HG02759 (cell line): ENCODE data around the gene SEC14L5.

Experiments used
- ATAC-seq: cut with Tn5 transposase; IDR thresholded peaks from one replicate; pipeline ENCODE4 v1.9.1; 2021; ENCODE audit warnings: mild to moderate bottlenecking, moderate library complexity; ENCODE audit not compliant: unreplicated experiment

The SEC14L5 gene

DNA sequence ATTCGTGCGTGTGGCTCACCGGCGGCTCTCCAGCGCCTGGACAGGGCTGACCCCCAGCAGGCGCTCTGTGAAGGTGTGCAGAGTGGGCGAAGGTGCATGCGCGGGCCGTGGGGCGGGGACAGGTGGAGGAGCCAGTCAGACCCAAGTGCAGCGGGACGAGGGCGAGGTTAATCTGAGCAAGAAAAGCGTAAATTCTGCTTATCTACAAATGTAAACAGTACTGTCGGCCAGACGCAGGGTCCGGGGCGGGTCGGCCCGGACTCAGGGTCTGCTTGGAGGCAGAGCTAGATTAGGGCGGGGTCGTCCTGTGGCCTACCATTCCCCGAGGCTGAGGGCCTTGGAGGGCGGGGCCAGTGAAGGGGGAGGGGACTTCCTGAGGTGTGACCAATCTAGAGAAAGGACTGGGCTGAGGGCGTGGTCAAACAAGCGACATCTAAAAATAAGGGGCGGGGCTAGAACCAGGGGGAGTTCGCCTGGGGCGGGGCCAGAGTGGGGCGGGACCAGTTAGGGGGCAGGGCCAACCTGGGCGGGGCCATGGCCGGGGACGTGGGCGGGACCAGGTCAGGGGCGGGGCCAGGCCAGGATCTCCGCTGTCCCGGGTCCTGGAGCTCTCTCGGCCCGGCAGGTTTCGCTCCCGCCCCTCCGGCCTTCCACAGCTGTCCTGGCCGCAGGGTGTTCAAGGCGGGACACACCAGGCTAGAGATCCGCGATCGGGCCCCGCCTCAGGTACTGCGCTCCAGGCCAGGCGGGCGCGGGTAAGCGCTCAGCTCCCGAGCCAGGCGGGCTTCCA is at the start of gene SEC14L5:
SEC14L5 (plus strand) TSS at position 611 of the 790 bp plus-strand sequence. CDS start 994 bp downstream, outside the sequence.
- ATAC-seq: peak; percentile 77

DNA sequence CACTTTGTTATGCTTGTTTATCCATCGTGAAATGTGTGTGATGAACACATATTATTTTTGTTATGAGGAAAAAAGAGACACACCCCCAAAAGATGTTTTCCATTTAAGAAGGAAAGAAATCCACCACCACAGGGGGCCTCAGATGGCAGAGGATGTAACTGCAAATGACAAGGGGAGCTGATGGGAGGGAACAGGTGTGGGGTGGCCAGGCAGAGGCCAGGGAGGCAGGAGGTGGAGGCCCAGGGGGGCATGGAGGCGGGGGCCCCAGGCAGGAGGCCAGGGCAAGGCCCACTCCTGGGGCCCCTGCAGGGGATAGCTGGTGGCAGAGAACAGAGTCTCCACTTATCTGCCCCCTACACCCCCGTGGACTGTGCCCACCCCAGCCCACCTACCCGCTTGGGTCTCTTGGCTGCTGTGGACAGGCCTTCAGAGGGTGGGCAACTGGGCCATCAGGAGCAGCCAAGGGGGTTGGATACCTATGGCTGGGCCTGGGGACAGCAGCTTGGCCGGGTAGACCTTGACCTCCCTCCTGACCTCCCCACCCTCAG is 49.2 kb upstream of the SEC14L5 start:
- no peak for ATAC-seq

DNA sequence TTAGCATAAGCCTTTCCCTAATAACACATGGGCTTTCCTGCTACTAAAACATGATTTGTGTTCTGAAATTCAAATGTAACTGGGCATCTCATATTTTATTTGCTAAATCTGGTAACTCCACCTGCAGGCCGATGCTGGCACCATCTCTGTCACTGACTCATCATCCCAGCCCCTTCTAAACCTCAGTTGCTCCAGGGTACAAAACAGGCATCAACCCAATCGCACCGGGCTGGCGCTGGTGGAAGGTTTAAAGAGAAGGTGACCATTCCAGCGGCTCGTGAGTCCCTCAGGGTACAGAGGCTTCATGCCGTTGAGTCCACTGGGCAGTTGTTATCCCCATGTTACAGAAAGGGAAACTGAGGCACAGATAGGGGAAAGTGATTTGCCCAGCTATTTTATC is 48.3 kb upstream of the SEC14L5 start:
- ATAC-seq: no peak

DNA sequence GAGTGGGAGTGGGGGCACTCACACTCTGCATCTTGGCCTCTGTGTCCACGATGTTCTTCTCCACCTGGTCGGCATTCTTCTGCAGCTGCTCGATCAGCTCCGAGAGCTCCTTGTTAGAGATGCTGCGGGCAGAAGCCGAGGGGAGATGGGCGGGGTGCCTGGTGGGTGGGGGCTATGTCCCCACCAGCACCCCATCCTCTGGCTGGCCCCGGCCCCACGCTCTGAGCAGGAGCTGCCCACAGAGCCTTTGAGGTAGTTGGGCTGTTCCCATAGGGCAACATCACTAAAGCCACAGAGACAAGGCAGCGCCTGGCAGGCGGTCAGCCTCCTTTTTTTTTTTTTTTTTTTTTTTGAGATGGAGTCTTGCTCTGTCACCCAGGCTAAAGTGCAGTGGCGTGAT is 47.3 kb upstream of the SEC14L5 start:
- no peak for ATAC-seq

DNA sequence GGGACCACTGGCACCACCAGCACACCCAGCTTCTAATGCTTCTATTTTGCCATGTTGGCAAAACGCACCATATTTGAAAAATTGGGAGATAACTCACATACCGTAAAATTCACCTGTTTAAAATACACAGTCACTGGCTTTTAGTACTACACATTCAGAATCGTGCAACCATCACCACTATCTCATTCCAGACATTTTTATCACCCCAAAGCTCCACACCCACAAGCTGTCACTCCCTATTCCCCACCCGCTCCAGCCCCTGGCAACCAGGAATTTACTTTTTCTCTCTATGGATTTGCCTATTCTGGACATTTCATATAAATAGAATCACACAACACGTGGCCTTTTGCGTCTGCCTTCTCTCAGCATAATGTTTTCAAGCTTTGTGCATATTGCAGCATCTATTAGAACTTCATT is 46.2 kb upstream of the SEC14L5 start:
- no peak for ATAC-seq

DNA sequence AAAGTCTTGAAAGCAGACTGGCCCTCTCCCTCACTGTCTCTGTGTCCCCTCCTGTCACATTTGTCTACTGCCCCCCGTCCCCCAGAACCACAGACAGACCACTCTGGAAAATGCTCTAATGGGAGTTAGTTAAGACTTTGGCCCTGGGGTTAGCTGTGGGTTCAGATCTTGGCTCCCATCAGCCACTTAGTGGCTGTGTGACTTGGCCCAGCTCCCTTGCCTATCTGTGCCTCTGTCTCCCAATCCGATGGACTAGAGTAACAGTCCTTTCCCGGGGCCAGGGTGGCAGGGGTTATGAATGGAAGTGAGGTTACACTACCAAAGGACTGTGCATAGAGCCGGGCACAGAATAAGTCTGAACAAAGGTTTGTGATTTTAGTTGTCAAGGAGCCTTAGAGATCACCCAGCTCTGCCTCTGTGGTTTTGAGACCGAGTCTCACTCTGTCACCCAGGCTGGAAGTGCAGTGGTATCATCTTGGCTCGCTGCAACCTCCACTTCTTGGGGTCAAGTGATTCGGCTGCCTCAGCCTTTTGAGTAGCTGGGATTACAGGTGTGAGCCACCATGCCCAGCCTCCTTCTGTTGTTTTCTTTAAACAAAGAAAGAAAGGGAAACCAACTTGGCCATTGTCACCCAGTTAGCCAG is 44.9 kb upstream of the SEC14L5 start:
- ATAC-seq: no peak

DNA sequence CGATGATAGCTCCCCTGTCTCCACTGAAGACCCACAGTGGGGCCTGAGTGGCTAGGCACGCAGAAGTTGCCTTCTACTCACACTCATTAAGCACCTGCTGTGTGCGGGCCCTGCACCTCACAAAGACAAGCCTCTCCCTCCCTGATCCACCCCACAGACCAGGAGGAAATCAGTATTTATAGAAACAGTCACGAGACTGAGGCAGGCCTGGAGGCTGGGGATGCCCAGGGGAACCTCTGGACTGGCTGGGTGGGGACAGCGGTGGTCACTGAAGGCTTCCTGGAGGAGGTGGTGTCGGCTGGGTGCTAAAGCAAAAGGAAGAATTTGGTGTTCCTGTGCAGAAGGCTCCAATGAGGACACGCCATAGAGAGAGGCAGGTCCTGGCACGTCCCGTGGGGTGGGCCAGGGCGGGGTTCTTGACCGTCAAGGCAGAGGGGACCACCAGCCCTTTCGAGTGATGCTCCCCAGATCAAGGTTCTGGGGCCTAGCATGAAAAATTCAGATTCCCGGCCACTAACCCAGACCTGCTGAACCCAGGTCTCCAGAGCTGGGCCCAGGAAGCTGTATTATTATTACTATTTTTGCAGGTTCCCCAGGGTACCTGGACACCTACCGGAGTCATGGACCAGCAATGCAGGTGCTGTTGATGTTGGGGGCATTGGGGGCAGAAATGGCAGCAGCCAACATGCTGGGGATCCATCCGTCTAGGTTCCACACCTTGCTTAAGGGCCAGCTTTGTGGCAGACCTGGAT is 44.2 kb upstream of the SEC14L5 start:
- no peak for ATAC-seq

DNA sequence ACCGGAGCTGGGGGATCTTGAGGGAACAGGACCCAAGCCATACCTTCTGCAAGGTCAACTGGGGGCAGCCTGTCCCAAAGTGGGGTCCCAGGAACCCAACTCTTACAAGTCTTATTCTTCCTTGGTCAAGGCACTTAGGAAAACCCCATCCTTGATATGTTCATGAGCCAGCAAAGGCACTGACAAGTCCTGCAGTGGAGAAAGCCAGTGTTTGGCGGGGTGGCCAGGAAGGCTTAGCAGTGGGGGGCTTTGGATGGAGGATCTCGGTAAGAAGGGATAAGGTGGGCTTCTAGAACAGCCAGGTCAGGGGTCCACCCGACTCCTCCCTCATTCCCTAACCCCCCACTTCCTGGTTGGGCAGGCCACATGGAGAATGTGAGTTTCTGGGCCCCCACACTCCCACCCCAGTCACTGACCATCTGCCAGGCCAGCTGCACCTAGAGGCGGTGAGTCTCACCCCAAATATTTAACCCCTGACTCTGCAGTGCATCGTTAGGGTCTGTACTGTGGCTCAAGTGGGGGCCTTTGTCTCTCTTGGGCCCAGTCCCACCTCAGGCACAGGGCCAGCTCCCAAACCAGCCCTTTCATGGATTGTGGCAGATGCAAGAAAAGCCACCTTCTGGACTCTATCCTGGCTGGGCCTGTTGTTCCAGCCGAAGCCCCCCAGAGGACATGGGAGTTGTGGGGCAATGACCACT is 43.5 kb upstream of the SEC14L5 start:
- no peak for ATAC-seq

DNA sequence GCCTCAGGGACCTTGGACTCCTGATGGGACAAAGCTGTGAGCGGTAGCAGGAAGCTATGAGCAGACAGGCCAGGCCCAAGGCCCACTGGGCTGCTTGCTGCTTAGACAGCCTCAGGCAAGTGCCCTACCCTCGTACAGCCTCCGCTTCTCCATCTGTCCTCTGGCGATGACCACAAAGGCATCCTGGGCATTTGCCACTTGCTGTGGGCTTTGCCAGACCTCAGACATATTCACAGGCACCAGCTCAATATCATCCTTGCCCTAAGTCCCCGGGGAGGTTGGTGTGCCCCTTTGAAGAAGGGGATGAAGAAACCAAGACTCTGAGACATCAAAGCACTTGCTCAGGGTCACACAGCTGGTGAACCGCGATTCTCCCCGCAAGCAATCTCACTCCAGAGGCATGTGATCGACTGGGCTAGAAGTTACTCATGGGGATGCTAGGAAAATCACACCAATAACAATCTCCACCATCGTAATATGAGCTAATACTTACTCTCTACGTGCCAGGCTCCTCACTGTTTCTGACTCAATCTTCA is 42.8 kb upstream of the SEC14L5 start:
- ATAC-seq: no peak

DNA sequence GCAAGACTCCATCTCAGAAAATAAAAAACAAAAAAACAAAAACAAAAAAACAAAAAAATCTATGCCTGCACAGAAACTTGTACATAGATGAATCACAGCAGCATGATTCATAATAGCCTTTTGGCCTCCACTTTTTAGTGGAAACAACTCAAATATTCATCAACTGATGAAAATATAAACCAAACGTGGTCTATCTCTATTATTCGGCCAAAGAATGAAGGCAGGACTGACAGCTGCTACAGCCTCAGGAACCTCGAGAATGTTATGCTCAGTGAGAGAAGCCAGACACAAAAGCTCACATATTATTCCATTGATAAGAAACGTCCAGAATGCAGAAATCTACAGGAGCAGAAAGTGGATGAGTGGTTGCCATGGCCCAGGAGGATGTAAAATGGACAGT is 41.0 kb upstream of the SEC14L5 start:
- no peak for ATAC-seq

DNA sequence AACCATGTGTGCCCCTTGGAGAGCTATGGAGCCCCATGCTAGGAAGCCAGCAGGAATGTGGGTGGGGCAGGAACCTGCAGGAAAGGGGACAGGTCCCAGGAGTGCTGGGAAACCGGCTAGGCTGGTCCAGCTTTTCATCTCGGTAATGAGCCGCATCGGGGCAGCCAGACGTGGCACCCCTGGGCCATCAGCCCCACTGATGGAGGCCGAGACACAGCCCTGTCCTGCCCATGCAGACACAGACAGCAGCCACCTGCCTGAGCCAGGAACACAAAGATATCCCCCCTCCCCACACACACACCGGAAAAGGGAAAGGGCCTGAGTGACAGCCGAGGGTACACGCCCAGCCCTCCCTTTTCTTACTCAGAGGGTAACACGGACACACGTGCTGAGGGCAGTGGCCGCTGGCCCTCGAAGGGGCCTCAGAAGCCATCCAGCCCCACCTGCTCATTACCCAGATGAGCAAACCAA is 39.3 kb upstream of the SEC14L5 start:
- no peak for ATAC-seq

DNA sequence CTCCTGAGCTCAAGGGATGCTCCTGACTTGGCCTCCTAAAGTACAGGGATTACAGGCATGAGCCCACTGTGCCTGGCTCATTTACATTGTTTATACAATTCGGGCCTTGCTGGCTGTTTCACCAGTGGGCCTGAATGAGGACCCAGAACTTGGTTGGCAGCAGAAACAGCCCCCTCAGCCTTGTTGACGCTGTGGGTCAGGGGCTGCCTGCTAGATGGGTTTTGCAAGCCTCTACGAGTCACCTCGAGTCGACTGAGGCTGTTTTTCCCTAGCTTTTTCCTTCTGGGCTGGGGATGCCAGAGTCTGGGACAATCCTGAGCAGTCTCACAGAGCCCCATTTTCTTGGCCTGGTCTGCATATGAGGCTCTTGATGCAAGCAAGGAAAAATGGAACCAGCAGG is 37.3 kb upstream of the SEC14L5 start:
- ATAC-seq: no peak

DNA sequence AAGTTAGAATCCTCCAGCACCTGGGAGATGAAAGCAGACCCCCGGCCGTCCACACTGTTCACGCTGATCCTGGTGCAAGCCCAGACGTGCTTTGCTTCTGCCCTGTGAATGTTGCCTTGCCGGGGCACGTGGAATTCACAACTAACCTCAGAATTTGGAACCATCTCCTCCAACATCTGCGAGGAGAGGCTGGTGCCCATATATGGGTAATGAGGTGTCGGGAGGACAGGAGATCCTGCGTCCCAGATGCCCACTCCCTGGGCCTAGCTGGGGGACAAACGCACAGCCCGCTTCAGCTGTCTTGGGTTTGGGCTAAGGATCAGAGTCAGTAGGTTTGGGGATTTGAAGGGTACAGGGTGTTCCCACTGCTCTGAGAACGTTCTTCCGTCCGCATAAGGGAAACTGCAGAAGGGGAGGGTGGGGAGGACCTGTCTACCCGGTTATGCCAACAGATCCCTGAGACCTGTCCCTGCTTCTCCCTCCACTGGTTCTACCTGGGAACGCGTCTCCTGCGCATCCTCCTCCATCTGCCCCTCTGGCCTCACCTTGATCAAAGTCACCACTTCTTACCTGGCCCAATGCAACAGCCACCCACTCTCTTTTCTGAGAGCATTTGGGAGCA is 35.3 kb upstream of the SEC14L5 start:
- ATAC-seq: no peak

DNA sequence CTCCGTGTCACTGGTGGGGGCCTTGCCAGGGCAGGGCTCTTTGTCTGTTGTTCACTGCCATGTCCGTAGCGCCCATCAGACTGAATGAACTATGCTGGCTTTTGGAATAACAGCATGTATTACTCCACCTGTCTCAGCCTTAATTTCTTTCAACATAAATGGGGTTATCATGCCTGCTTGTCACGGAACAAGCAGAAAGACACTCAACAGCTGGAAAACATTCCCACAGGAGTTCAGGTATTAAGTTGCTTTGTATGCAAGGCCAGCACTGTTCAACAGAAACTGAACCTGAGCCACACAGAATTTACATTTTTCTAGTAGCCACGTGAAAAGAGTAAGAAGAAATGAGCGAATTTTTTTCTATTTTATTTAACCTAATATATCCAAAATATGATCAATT is 34.3 kb upstream of the SEC14L5 start:
- ATAC-seq: no peak

DNA sequence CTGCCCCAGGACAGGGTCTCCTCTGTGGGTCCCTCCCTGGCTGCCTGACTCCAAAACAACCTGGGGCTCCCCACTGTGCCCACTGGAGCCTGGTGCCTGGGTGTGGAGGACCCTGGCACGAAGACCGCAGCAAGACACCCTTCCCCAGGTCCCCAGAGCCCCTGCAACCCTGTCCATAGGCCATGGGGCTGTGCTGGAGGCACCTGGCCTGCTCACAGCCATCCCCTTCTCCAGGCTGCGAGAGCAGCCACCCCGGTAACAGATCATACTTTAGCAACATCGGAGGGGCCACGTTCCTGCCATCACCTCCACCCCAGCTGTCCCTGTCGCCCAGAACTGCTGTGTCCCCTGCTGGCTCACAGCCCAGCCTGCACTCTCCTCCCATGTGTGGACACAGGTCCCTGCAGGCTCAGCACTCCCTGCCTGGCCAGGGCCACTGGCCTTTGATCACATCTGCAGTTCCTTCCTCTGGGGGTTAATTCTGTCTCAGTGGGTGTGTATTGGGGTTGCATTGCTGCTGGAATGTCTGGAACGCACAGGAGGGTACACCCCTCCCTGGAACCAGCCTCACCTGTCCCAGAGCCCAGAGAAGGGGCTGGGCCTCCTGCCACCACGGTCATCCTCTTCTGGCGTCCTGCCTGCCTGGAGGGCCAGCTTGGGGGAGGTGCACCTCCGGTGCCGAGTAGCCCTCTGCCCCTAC is 33.4 kb upstream of the SEC14L5 start:
- ATAC-seq: no peak

DNA sequence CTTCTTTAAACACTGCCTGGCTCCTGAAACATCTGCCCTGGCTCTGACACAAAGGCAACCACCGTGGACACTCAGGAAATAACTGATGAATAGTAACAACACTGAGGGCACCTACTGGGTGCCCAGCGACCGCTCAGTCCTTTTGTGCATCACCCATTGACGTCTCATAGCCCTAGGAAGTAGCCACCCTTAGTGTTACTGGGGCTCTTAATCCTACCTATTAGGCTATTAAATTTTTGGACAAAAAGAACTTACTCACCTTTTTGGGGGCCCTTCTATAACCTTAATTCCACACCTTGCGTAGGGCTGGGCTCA is 32.9 kb upstream of the SEC14L5 start:
- ATAC-seq: no peak

DNA sequence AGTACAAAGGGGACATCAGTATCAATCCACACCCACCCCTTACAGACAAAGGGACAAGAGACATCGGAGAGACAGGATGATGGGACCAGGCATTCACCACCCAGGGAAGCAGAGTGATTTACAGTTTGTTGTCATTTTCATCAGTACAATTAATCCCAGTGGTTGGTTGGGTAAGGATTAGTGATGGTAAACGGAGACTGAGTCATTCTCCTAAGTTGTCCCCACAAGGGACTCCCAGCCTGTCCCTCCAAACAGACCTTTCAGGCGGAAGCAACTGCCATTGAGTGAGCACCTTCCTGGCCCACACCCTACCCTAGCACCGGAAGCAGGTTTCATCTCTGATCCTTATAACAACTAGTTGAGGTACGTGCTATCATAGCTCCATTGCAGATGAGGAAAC is 32.3 kb upstream of the SEC14L5 start:
- ATAC-seq: no peak

DNA sequence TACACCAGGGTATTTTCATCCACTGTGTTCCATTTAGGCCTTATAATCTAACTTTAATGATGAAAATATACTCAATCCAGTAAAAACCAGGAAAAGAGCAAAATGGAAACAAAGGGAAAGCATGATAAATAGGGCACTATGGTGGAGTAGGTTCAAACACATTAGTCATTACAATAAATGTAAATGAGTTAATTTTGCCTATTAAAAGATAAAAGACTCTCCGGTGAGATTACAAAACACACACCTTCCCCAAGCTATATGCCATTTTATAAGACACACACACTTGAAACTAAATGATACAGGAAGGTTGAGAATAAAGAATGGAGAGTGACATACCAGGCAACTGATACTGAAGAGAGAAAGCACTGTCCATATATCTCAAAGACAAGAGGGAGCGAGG is 31.2 kb upstream of the SEC14L5 start:
- no peak for ATAC-seq

DNA sequence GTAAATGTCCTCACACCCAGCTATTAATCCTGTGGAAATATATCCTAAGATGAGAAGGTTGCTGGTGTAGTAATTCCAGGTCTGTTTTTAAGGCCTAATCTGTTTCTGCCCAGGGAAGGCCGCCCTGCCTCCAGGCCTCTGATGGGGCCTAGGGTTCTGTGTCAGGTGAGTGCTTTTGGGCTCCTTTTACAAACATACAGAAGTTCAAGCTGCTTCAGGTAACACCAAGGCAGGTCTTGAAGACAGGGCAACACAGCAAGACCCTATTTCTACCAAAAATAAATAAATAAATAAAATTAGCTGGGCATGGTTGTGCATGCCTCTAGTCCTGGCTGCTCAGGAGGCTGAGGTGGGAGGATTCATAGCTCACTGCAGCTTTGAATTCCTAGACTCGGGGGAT is 30.5 kb upstream of the SEC14L5 start:
- no peak for ATAC-seq

DNA sequence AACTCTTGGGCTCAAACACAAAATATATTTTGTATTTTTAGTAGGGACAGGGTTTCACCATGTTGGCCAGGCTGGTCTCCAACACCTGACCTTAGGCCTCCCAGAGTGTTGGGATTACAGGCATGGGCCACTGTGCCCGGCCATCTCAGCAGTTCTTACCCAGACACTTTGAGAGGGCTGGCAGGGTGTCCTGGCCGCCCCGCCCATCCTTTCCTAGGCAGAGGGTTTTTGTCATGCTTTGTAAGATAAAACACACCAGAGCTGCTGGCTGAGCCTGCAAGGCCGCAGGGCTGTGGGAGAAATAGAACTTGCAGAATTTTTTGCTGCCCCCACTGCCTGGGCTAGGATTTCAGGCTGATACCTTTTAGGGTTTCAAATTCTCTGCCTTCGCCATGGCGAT is 29.9 kb upstream of the SEC14L5 start:
- ATAC-seq: no peak
